ENCODE results near the gene DSP.
A peak's percentile ranks its signal among the peaks of the same experiment; 100 is the strongest.

DNA sequence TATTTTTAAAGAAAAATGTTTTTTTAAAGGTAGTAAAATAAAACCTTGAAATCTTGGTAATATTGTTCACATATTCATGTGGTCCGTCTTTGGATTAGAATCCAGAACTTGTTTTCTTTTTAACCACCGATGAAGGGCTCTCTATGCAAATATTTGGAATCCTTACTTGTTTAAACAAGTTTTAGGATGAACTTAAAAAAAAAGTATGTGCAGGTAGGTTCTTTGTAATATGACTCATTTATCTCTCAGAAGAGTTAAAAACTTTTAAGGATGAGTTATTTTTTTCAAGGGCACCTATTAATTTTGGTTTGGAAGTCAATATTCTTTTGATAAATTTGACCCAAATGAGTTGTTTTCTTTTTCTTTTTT, 8.9 kb downstream of the DSP start:
- TF ChIP-seq ZFP62 (CRISPR knock-in tag; IDR thresholded peaks at IDR 0.05) (no peak), ZNF274 (CRISPR knock-in tag; IDR thresholded peaks at IDR 0.05) (no peak), HMG20A (CRISPR knock-in tag; IDR thresholded peaks at IDR 0.05; ENCODE audit: borderline replicate concordance) (peak; percentile 81; the same call in 1 of the 2 replicates), ZMYM2 (CRISPR knock-in tag; IDR thresholded peaks at IDR 0.05) (no peak), POLR2A (IDR thresholded peaks at IDR 0.05; ENCODE audit: insufficient read depth in 1 of 2, low read depth in 2 of 2, low read length in 2 of 2) (no peak), MXI1 (IDR thresholded peaks at IDR 0.05; ENCODE audit: borderline replicate concordance, low read depth, low read length) (no peak), SMC3 (IDR thresholded peaks at IDR 0.05; ENCODE audit: low read length) (no peak), TAF1 (CRISPR knock-in tag; IDR thresholded peaks at IDR 0.05) (no peak)
- TF ChIP-seq, protein P1, sequence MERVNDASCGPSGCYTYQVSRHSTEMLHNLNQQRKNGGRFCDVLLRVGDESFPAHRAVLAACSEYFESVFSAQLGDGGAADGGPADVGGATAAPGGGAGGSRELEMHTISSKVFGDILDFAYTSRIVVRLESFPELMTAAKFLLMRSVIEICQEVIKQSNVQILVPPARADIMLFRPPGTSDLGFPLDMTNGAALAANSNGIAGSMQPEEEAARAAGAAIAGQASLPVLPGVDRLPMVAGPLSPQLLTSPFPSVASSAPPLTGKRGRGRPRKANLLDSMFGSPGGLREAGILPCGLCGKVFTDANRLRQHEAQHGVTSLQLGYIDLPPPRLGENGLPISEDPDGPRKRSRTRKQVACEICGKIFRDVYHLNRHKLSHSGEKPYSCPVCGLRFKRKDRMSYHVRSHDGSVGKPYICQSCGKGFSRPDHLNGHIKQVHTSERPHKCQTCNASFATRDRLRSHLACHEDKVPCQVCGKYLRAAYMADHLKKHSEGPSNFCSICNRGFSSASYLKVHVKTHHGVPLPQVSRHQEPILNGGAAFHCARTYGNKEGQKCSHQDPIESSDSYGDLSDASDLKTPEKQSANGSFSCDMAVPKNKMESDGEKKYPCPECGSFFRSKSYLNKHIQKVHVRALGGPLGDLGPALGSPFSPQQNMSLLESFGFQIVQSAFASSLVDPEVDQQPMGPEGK (CRISPR knock-in tag; IDR thresholded peaks at IDR 0.05), result no peak
